HepG2 (cell line): ENCODE results near the gene VIPR1. TPM values are rescaled to one million over a fixed set of nuclear protein-coding genes. Genes with fewer than 3 reads are reported as not detected.
A peak's percentile ranks its signal among the peaks of the same experiment; 100 is the strongest.

Experiments used
- BRD4 ChIP-seq: sonication (generic); formaldehyde crosslinking; IDR thresholded peaks from 2 replicates; pipeline ENCODE4 v1.4.0; 2020; ENCODE audit warnings: missing genetic modification reagents
- CTCF ChIP-seq: sonication (generic); formaldehyde crosslinking; IDR thresholded peaks from 2 replicates; pipeline ENCODE4 v1.5.0; 2020; ENCODE audit warnings: mild to moderate bottlenecking, missing genetic modification reagents, moderate library complexity
- DR1 ChIP-seq: sonication (generic); formaldehyde crosslinking; IDR thresholded peaks from 2 replicates; pipeline ENCODE4 v1.8.0; 2021; ENCODE audit warnings: mild to moderate bottlenecking, missing genetic modification reagents, inconsistent platforms
- GATA4 ChIP-seq: sonication (generic); IDR thresholded peaks from 2 replicates; pipeline ENCODE4 v1.6.1; 2016; ENCODE audit warnings: antibody characterized with exemption, low read depth, borderline replicate concordance
- HBP1 ChIP-seq: IDR thresholded peaks from 2 replicates; pipeline ENCODE4 v1.6.1; 2016; ENCODE audit warnings: low read depth, control low read depth
- HNRNPLL ChIP-seq: fragments of 200-400 bp; formaldehyde crosslinking; IDR thresholded peaks from 2 replicates; pipeline ENCODE4 v1.6.1; 2017; ENCODE audit warnings: mild to moderate bottlenecking, low read depth, low read length; ENCODE audit not compliant: poor library complexity, severe bottlenecking
- KLF11 ChIP-seq: IDR thresholded peaks from 2 replicates; pipeline ENCODE4 v1.6.1; 2016; ENCODE audit warnings: missing compliant biosample characterization
- MYPOP ChIP-seq: sonication (generic); formaldehyde crosslinking; IDR thresholded peaks from 2 replicates; pipeline ENCODE4 v1.8.1; 2023; ENCODE audit warnings: mild to moderate bottlenecking, moderate library complexity, missing genetic modification reagents
- NCOA2 ChIP-seq: sonication (generic); formaldehyde crosslinking; IDR thresholded peaks from 2 replicates; pipeline ENCODE4 v1.8.0; 2022; ENCODE audit warnings: inconsistent platforms
- RFX1 ChIP-seq: fragments of 450-650 bp; IDR thresholded peaks from 2 replicates; pipeline ENCODE4 v1.6.1; 2017
- SP4 ChIP-seq: sonication (generic); formaldehyde crosslinking; IDR thresholded peaks from 2 replicates; pipeline ENCODE4 v1.8.1; 2023; ENCODE audit warnings: mild to moderate bottlenecking, missing genetic modification reagents
- TOPORS ChIP-seq: sonication (generic); formaldehyde crosslinking; IDR thresholded peaks from 2 replicates; pipeline ENCODE4 v1.8.0; 2023; ENCODE audit warnings: mild to moderate bottlenecking, missing genetic modification reagents
- ZFP91 ChIP-seq: sonication (generic); formaldehyde crosslinking; IDR thresholded peaks from 2 replicates; pipeline ENCODE4 v1.9.0; 2022; ENCODE audit warnings: missing genetic modification reagents, mild to moderate bottlenecking, borderline replicate concordance
- ZNF687 ChIP-seq: sonication (generic); formaldehyde crosslinking; IDR thresholded peaks from 2 replicates; pipeline ENCODE4 v1.5.1; 2020; ENCODE audit warnings: mild to moderate bottlenecking, missing genetic modification reagents, moderate library complexity
- ZNF776 ChIP-seq: sonication (generic); formaldehyde crosslinking; IDR thresholded peaks from 2 replicates; pipeline ENCODE4 v1.4.0; 2020; ENCODE audit warnings: mild to moderate bottlenecking, missing genetic modification reagents
- ZNF777 ChIP-seq: sonication (generic); formaldehyde crosslinking; IDR thresholded peaks from 2 replicates; pipeline ENCODE4 v1.4.0; 2020; ENCODE audit warnings: missing genetic modification reagents
- ZNF784 ChIP-seq: sonication (generic); formaldehyde crosslinking; IDR thresholded peaks from 2 replicates; pipeline ENCODE4 v1.5.1; 2020; ENCODE audit warnings: missing genetic modification reagents, mild to moderate bottlenecking, borderline replicate concordance
- ZNF891 ChIP-seq: sonication (generic); formaldehyde crosslinking; IDR thresholded peaks from 2 replicates; pipeline ENCODE4 v1.5.0; 2020; ENCODE audit warnings: mild to moderate bottlenecking, missing genetic modification reagents
- polyA plus RNA-seq, 8 experiments: library from polyadenylated mRNA; depleted of rRNA in 3 of 8; stranded (reverse) in 7 of 8; unstranded in 1 of 8; fragments of >200 nt; fragmentation: Illumina TruSeq in 4 of 8; extraction: Trizol in 4 of 8; gene quantifications; 2 replicates each; pipeline versions ENCODE4 v1.2.1 to v1.2.3, GENCODE V29; 2011 to 2016; ENCODE audit warnings: low read depth in 4 of 8, missing spikeins in 1 of 8, mixed read lengths in 1 of 8; ENCODE audit not compliant: insufficient read depth in 1 of 8
- total RNA-seq, 5 experiments: library from RNA; depleted of rRNA; stranded (reverse); fragments of >200 nt; fragmentation: Illumina TruSeq; extraction: Trizol; gene quantifications; 2 replicates each; pipeline ENCODE4 v1.2.3, GENCODE V29; 2016; ENCODE audit warnings: low read depth in 1 of 5

VIPR1 gene
- total and polyA plus RNA-seq, 2 of the 13 experiments (the other 11 are each of a cell fraction or from before 2014, with no cell fraction given) = 0.04 to 0.11 TPM

GRCh38 chr3:42501681-42502428 is 588 bp upstream of the VIPR1 start (continued):
- TF ChIP-seq TOPORS (CRISPR knock-in tag) (no peak), BRD4 (0 out of 2 replicates have a peak, but pooled peaks have one; percentile 22), ZNF784 (CRISPR knock-in tag) (no peak), ZNF776 (CRISPR knock-in tag) (0 out of 2 replicates have a peak, but pooled peaks have one; percentile 43), MYPOP (CRISPR knock-in tag) (peak; percentile 73), HNRNPLL (peak; percentile 44), DR1 (CRISPR knock-in tag) (0 out of 2 replicates have a peak, but pooled peaks have one; percentile 29), NCOA2 (CRISPR knock-in tag) (no peak), HBP1 (0 out of 2 replicates have a peak, but pooled peaks have one; percentile 23), SP4 (CRISPR knock-in tag) (no peak), CTCF (CRISPR knock-in tag) (peak; percentile 85), ZNF687 (CRISPR knock-in tag) (peak; percentile 62), ZNF777 (peak; percentile 95), KLF11 (CRISPR knock-in tag) (no peak), ZFP91 (CRISPR knock-in tag) (peak; percentile 72; the same call in 1 of the 2 replicates), ZNF891 (no peak), GATA4 (no peak), RFX1 (no peak)
